ENCODE results near the gene ALDH5A1. TPM values are rescaled to one million over a fixed set of nuclear protein-coding genes. Genes with fewer than 3 reads are reported as not detected.

Gene ALDH5A1
- total RNA-seq, 1 donor from 2014 or later: 27.6 TPM

DNA sequence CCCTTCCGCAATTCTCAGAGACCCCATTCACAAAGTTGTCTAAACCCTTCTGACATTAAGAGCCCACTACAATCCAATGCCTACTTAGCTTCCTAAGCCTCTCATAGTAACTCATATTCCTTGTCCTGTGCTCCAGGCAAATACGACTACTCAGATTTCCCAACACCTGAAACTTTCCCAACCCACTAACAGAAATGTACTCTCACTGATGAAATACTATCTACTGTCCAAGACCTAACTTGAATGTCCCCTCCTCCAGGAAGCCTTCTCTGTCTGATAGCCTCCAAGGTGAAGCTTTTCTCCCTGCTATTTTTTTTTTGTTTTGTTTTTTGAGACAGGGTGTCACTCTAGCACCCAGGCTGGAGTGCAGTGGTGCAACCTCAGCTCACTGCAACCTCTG lies 35.8 kb upstream of the ALDH5A1 start:
- Histone ChIP-seq H3K4me1 (no peaks in the 10 kb centered on the region), H3K27me3 (ENCODE audit: low read depth) (no peaks in the 10 kb centered on the region), H3K9me3 (replicated peaks) (no peaks in the 10 kb centered on the region), H3K27ac (replicated peaks) (no peak overlapping the region), H3K36me3 (no peaks in the 10 kb centered on the region), H3K4me3 (no peak overlapping the region)
- TF ChIP-seq, protein P1, sequence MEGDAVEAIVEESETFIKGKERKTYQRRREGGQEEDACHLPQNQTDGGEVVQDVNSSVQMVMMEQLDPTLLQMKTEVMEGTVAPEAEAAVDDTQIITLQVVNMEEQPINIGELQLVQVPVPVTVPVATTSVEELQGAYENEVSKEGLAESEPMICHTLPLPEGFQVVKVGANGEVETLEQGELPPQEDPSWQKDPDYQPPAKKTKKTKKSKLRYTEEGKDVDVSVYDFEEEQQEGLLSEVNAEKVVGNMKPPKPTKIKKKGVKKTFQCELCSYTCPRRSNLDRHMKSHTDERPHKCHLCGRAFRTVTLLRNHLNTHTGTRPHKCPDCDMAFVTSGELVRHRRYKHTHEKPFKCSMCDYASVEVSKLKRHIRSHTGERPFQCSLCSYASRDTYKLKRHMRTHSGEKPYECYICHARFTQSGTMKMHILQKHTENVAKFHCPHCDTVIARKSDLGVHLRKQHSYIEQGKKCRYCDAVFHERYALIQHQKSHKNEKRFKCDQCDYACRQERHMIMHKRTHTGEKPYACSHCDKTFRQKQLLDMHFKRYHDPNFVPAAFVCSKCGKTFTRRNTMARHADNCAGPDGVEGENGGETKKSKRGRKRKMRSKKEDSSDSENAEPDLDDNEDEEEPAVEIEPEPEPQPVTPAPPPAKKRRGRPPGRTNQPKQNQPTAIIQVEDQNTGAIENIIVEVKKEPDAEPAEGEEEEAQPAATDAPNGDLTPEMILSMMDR (IDR thresholded peaks at IDR 0.05; ENCODE audit: borderline replicate concordance): no peak
- intact Hi-C loops (cut with micrococcal nuclease): no loop called here
- DNase-seq: no peak

DNA sequence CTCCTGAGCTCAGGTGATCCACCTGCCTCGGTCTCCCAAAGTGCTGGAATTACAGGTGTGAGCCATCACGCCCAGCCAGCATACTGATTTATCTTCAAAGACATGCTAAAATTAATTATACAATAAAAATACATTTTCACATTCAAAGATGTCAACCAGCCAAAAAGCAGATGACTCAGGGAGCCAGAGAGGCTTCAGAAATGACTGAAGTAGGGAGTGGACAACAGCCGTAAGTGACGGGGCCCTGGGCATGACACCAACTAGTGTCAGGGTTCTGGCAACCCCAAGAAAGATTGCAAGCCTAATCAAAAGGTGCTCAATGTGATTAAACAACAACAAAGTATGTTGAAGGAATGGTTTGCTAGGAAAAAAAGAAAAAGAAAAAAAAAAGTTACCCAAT lies 33.8 kb upstream of the ALDH5A1 start:
- no peaks in the 10 kb centered on the region for H3K27me3 ChIP-seq (ENCODE audit: low read depth)
- H3K4me1 ChIP-seq: no peaks in the 10 kb centered on the region
- H3K27ac ChIP-seq (replicated peaks): no peak overlapping the region
- H3K36me3 ChIP-seq: no peaks in the 10 kb centered on the region
- DNase-seq: no peak
- intact Hi-C loops (cut with micrococcal nuclease): no loop called here
- TF ChIP-seq, protein P1 (IDR thresholded peaks at IDR 0.05; ENCODE audit: borderline replicate concordance): no peak
- no peak overlapping the region for H3K4me3 ChIP-seq
- H3K9me3 ChIP-seq (replicated peaks): no peaks in the 10 kb centered on the region

DNA sequence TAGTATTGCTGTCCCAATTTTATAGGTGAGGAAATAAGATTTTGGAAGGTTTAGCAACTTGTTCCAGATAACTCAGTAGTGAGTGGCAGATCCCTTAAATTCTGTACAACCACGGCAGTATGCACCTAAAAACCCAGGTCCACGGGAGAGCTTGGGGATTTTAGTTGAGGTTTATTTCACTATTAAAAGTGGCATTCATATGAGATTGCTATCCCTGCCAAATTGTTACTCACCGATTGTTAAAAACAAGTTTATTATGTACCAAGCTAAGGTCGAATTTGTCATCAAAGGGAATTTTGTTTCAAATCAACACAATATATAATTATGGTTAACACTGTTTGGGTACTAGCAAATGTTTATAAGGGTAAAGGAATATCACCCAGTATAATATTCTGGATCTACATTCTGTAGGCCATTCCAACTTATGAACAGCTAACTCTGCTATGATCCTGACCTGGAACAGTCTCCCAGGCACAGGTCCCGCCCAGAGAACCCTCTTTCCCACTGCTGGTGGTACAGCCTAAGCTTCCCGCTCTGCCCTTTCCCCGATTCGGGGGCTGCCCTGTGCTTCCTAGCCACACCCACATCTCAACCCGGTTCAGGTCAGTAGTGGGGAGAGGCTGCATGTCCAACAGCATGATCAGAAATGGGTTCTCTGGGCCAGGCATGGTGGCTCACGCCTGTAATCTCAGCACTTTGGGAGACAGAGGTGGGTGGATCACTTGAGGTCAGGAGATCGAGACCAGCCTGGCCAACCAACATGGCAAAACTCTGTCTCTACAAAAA lies 30.3 kb upstream of the ALDH5A1 start:
- no peaks in the 10 kb centered on the region for H3K9me3 ChIP-seq (replicated peaks)
- H3K4me3 ChIP-seq: no peak overlapping the region
- no peaks in the 10 kb centered on the region for H3K4me1 ChIP-seq
- no peak for DNase-seq
- intact Hi-C loops (cut with micrococcal nuclease): no loop called here
- TF ChIP-seq, protein P1 (IDR thresholded peaks at IDR 0.05; ENCODE audit: borderline replicate concordance): no peak
- H3K36me3 ChIP-seq: no peaks in the 10 kb centered on the region
- H3K27me3 ChIP-seq (ENCODE audit: low read depth): no peaks in the 10 kb centered on the region
- H3K27ac ChIP-seq (replicated peaks): no peak overlapping the region

DNA sequence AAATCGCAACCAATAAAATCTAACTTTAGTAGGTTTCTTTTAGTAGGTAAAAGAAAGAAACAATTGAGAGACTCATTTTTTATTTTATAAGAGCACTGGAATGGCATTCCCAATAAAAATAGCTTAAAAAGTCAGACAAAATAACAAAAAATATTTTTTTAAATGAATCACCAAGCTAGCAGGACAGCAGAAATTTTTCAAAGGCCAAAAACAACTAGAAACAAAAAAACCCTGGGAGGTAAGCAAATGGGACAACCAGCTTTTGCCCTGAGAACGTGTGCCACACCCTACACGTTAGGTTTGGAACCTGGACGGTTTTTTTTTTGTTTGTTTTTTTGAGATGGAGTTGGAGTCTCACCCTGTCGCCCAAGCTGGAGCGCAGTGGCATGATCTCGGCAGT lies 25.0 kb upstream of the ALDH5A1 start:
- Histone ChIP-seq H3K4me3 (no peak overlapping the region), H3K4me1 (no peaks in the 10 kb centered on the region), H3K27me3 (ENCODE audit: low read depth) (no peaks in the 10 kb centered on the region), H3K36me3 (no peaks in the 10 kb centered on the region), H3K27ac (replicated peaks) (no peak overlapping the region), H3K9me3 (replicated peaks) (no peaks in the 10 kb centered on the region)
- TF ChIP-seq, protein P1 (IDR thresholded peaks at IDR 0.05; ENCODE audit: borderline replicate concordance): no peak
- no peak for DNase-seq
- intact Hi-C loops (cut with micrococcal nuclease): no loop called here

DNA sequence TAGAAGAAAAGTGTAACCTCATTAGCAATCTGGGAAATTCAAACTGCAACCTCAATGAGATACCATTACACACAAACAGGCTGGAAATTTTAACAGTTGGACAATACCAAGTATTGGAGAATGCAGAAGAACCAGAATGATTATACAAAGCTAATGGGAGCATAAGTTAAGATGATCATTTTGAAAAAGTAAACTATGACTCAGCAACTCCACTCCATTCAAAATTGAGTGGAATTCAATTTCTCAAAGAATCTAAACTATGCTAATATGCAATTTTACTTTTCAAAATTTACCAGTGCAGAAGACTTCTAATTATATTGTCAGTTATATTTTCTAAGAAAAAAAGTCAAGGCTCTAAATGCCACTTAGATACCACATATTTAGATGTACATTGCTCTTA lies 22.6 kb upstream of the ALDH5A1 start:
- TF ChIP-seq, protein P1 (IDR thresholded peaks at IDR 0.05; ENCODE audit: borderline replicate concordance): no peak
- Histone ChIP-seq H3K9me3 (replicated peaks) (no peaks in the 10 kb centered on the region), H3K4me1 (no peaks in the 10 kb centered on the region), H3K27me3 (ENCODE audit: low read depth) (no peaks in the 10 kb centered on the region), H3K4me3 (no peak overlapping the region), H3K27ac (replicated peaks) (no peak overlapping the region), H3K36me3 (no peaks in the 10 kb centered on the region)
- no peak for DNase-seq
- intact Hi-C loops (cut with micrococcal nuclease): no loop called here
